Measurements from ENCODE around the gene MRFAP1L1. TPM values are rescaled to one million over a fixed set of nuclear protein-coding genes. Genes with fewer than 3 reads are reported as not detected.

The MRFAP1L1 gene
- total and polyA plus RNA-seq, 4 donors = 46.1 to 75.1 (median 56.3) TPM

GRCh38 chr4:6688879-6689505, 20.7 kb downstream of the MRFAP1L1 start:
- peak; percentile 41 for ATAC-seq (ENCODE audit: insufficient read depth, low FRiP score)
- Histone ChIP-seq H3K9ac (ENCODE audit: insufficient read depth in 1 of 2, low read length in 2 of 2) (no peak overlapping the region), H3K36me3 (ENCODE audit: control insufficient read depth in 4 of 4, insufficient read depth in 4 of 4, low read length in 4 of 4) (no peaks in the 10 kb centered on the region), H3K9me3 (ENCODE audit: control insufficient read depth in 4 of 4, insufficient read depth in 3 of 4, low read length in 3 of 4) (no peaks in the 10 kb centered on the region), H3K4me1 (ENCODE audit: control insufficient read depth in 5 of 5, insufficient read depth in 5 of 5, low read length in 5 of 5) (peaks cover 0 to 26% (median 13%) of the 10 kb centered on the region in 5 donors), H3K27me3 (ENCODE audit: control insufficient read depth in 3 of 3, insufficient read depth in 3 of 3, low read length in 2 of 3) (no peaks in the 10 kb centered on the region), H3K27ac (ENCODE audit: low read depth in 1 of 2, low read length in 1 of 2) (peak overlapping the region in 1 of 2 donors; percentile 84), H3K4me3 (no peak overlapping the region)
- TF ChIP-seq CTCF (IDR thresholded peaks at IDR 0.05; ENCODE audit: control extremely low read depth, extremely low read depth) = no peak
- peak; percentile 34 to 58 (median 49) for DNase-seq
- WGBS, 2 donors = 15 to 28% methylated on average over 23 of the region's 23 CpGs

- H3K4me3 ChIP-seq = no peak overlapping the region
- DNase-seq = peak in 1 of 3 donors; percentile 32
- no peaks in the 10 kb centered on the region for H3K36me3 ChIP-seq (ENCODE audit: control insufficient read depth in 4 of 4, insufficient read depth in 4 of 4, low read length in 4 of 4)
- no peak overlapping the region for H3K9ac ChIP-seq (ENCODE audit: insufficient read depth in 1 of 2, low read length in 2 of 2)
- H3K9me3 ChIP-seq (ENCODE audit: control insufficient read depth in 4 of 4, insufficient read depth in 3 of 4, low read length in 3 of 4) = no peaks in the 10 kb centered on the region
- no peaks in the 10 kb centered on the region for H3K27me3 ChIP-seq (ENCODE audit: control insufficient read depth in 3 of 3, insufficient read depth in 3 of 3, low read length in 2 of 3)
- no peak for TF ChIP-seq CTCF (IDR thresholded peaks at IDR 0.05; ENCODE audit: control extremely low read depth, extremely low read depth)
- peak overlapping the region in 1 of 2 donors; percentile 84 for H3K27ac ChIP-seq (ENCODE audit: low read depth in 1 of 2, low read length in 1 of 2)
- 83% methylated on average over 24 of the region's 24 CpGs for WGBS, 2 donors
- H3K4me1 ChIP-seq (ENCODE audit: control insufficient read depth in 5 of 5, insufficient read depth in 5 of 5, low read length in 5 of 5) = peaks cover 0 to 20% (median 6%) of the 10 kb centered on the region in 5 donors
- no peak for ATAC-seq (ENCODE audit: insufficient read depth, low FRiP score)
These were observed 21.5 kb downstream of the MRFAP1L1 start for GRCh38 chr4:6687947-6688878.

GRCh38 chr4:6686104-6686787, 23.4 kb downstream of the MRFAP1L1 start:
- DNase-seq = no peak
- WGBS, 2 donors = 61 to 72% methylated on average over 4 of the region's 4 CpGs
- no peak for TF ChIP-seq CTCF (IDR thresholded peaks at IDR 0.05; ENCODE audit: control extremely low read depth, extremely low read depth)

More at GRCh38 chr4:6686104-6686787, 23.4 kb downstream of the MRFAP1L1 start:
- no peak overlapping the region for H3K9ac ChIP-seq (ENCODE audit: insufficient read depth in 1 of 2, low read length in 2 of 2)
- no peak overlapping the region for H3K27ac ChIP-seq (ENCODE audit: low read depth in 1 of 2, low read length in 1 of 2)
- H3K36me3 ChIP-seq (ENCODE audit: control insufficient read depth in 4 of 4, insufficient read depth in 4 of 4, low read length in 4 of 4) = no peaks in the 10 kb centered on the region
- no peaks in the 10 kb centered on the region for H3K27me3 ChIP-seq (ENCODE audit: control insufficient read depth in 3 of 3, insufficient read depth in 3 of 3, low read length in 2 of 3)
- no peaks in the 10 kb centered on the region for H3K9me3 ChIP-seq (ENCODE audit: control insufficient read depth in 4 of 4, insufficient read depth in 3 of 4, low read length in 3 of 4)
- no peak overlapping the region for H3K4me3 ChIP-seq
- no peak for ATAC-seq (ENCODE audit: insufficient read depth, low FRiP score)
- peaks cover 0 to 9% (median 6%) of the 10 kb centered on the region in 5 donors for H3K4me1 ChIP-seq (ENCODE audit: control insufficient read depth in 5 of 5, insufficient read depth in 5 of 5, low read length in 5 of 5)

Measured in lung (tissue), 12 donors.